Stimulated activated CD8-positive, alpha-beta memory T cell treated with anti-CD3 and anti-CD28 coated beads, Interleukin-15, amount 100 ng/mL, for 24 hours (primary cell): ENCODE measurements around the gene MYH2.
"Not testable (repeated sequence)": the region's sequence is repeated elsewhere in the genome, so short reads cannot be mapped to it uniquely, and the experiment has no call there.

ENCODE experiments used
- DNase-seq: peaks from one replicate; pipeline ENCODE4 v3.0.0-alpha.2; 2020; ENCODE audit warnings: low read depth

The MYH2 gene

GRCh38 chr17:10549096-10549842, at the start of gene MYH2:
Gene MYH2 (minus strand): TSS chr17:10549658. CDS start chr17:10547920, 1,738 bp downstream.
- no peak for DNase-seq

GRCh38 chr17:10598621-10599020, 49.2 kb upstream of the MYH2 start:
- DNase-seq, result no peak

DNA sequence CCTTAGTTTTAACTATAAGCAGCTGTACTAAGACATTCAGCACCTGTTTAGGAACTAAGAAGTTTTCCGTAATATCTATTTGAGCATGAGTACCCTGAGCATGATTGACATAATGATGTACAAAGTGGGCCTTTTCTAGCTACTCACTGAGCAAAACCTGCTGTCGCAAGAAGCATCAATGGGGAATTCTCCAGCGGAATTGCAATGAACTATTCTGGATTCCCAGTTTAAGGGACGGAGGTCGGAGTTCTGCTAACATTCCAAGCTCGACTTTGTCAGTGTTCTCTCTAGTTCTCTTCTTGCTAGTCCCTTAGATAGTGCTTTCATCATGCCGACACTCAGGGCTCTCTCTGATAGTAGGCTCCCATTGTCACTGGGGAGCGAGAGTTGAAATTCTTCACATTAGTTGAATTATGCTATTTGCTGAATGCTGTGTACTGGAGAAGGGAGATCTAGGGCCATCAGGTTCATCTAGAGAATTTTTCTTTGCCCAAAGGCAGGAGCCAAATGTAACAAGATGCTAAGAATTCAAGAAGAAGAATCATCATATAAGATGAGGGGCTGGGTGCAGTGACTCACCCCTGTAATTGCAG, 40.2 kb upstream of the MYH2 start:
- no peak for DNase-seq

- DNase-seq, result no peak
Measured at GRCh38 chr17:10585529-10585928, 36.1 kb upstream of the MYH2 start.

DNA sequence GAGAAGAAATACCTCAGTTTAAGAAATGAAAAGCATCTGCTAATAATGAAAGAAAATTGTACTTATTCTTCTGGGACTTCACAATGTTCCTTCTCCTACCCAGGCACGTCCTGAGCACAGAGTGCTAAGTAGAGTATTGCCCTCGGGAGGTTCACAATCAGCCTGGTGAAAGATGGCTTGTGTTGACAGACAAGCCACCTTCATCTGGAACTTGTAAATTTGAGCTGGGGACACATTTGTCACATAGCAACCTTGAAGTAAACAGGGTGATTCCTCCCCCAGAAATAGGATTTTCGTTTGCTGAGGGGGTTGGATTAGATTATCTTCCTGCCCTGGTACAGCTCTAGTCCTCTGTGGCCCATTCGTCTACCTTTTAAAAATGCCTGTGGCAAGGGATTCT, 34.4 kb upstream of the MYH2 start:
- no peak for DNase-seq

GRCh38 chr17:10579270-10579669, 29.8 kb upstream of the MYH2 start:
- no peak for DNase-seq

- no peak for DNase-seq
Measured at GRCh38 chr17:10574324-10574723, 24.9 kb upstream of the MYH2 start.

DNA sequence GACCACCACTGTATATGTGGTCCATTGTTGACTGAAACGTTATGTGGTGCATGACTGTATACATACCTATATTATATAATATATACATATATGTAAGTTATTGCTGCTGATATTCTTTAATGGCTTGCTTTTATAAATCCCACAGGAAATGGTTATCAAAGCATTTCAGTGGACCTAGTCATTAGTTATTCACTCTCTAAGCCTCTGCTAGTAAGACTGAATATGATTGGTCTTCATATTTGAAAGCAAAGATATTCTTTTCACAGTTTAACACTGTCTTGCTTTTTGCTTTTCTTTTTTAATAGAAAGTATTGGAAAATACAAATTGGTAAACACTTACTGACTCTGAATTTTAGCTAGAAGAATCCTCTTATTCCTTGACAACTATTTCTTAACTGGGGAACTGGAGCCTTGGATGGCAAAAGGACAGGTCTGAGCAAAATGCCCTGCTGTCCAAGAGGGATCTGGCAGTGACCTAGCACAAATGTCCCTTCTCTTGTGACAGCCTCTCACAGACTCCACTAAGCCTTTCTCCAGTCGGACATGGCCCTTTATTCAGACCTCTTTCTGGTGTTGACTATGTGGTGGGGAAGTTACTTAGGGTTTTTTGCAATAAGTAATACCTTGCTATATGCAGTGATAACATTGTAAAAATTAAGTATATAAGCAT, 14.7 kb upstream of the MYH2 start:
- no peak for DNase-seq

GRCh38 chr17:10558049-10558448, 8.6 kb upstream of the MYH2 start:
- DNase-seq, result no peak

- DNase-seq, result no peak
Measured at GRCh38 chr17:10557422-10557821, 8.0 kb upstream of the MYH2 start.

GRCh38 chr17:10556301-10557005, 7.0 kb upstream of the MYH2 start:
- DNase-seq, result no peak

- DNase-seq, result no peak
Measured at GRCh38 chr17:10550014-10550413, 556 bp upstream of the MYH2 start.

DNA sequence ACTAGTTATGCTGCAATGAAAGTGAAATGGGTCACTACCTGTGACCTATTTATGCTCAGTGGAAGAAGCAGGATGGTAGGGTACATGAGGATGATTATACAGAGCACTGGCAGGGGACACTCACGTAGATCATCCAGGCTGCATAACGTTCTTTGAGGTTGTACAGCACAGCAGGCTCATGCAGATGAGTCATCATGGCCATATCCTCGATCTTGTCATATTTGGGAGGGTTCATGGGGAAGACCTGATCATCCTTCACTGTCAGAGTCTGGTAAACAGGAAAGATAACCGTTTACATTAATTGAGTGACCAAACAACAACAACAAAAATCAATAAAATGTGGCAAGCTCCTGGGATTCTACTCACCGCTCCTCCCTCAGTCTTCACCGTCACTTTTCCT, 2.1 kb downstream of the MYH2 start:
- DNase-seq, result no peak

DNA sequence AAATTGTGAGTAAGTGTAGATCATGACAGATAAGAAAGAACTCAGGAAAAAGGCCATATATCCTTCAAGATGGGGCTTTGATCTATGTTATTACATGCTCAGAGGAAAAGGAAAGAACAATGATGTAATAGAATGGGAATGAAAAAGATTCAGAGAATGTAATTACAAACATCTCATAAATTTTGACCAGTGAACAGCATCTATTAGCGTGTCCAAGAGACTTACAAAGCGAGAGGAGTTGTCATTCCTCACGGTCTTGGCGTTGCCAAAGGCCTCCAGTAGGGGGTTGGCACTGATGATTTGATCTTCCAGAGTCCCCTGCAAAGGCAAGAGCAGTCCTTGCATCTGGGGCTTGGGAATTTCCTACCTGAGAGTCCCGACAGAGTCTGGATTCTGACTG, 6.0 kb downstream of the MYH2 start:
- not testable (repeated sequence) for DNase-seq

GRCh38 chr17:10541179-10541578, 8.3 kb downstream of the MYH2 start:
- DNase-seq, result not testable (repeated sequence)

DNA sequence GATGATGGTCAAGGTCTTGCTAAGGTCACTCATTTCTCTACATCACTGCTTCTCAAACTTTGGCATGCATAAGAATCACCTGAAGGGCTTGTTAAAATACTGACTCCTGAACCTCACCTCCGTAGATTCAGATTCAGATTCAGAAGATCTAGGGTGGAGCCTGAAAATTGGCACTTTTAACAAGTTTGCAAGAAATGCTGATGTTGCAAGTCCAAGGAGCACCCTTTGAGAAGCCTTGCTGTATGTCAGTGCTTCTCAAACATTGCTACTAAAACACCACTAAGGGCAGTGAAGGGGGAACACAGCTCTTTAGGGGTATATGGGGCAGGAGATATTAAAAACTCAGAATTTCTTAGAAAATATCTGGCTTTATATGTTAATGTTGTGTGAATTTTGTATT, 17.4 kb downstream of the MYH2 start:
- no peak for DNase-seq

DNA sequence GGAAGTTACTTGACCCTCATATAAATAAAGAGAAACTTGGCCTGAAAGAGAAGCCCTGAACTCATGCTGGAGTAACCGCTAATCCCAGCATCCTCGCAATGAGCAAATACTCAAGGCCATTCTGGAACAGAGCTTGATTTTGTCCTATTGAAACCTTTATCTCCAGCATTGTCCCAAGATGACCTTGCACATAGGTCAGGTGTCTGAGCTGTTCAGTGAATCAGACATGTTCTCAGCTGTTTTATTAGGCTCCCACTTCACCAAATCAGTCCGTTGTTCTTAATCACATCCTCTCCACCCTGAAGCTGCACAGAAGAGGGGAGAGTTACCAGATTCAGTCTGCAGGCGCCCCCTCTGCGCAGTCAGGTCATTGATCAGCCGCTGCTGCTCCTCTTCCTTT, 22.0 kb downstream of the MYH2 start:
- no peak for DNase-seq

DNA sequence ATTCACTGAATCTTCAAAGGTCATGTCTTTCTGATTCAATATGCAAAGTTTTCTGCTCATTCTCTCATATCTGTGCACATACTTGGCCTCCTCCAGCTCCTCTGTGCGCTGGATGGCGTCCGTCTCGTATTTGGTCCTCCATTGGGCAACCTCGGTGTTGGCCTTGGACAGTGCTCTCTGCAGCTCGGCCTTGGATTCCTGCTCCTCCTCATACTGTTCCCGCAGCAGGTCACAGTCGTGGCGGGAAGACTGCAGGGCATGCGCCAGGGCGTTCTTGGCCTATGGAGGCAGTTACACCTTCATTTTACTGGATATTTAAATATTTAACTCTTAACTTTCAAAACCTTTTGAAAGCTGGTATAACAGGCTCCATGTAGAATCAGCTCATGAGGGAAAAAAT, 22.9 kb downstream of the MYH2 start:
- DNase-seq, result no peak

- DNase-seq, result no peak
Measured at GRCh38 chr17:10523064-10523463, 26.4 kb downstream of the MYH2 start.

GRCh38 chr17:10521949-10522348, 27.5 kb downstream of the MYH2 start:
- DNase-seq, result no peak

- no peak for DNase-seq
Measured at GRCh38 chr17:10518271-10519037, 31.0 kb downstream of the MYH2 start, which contains the start of gene MYH1. Gene MYH1 (minus strand): TSS chr17:10518542. CDS start chr17:10516642, 1,900 bp downstream.

- DNase-seq, result no peak
Measured at GRCh38 chr17:10516638-10517037, 32.8 kb downstream of the MYH2 start.
